HG02571 (cell line): ENCODE measurements around the gene TSR2.
A peak's percentile ranks its signal among the peaks of the same experiment; 100 is the strongest.

Source experiments
- ATAC-seq: cut with Tn5 transposase; IDR thresholded peaks from one replicate; pipeline ENCODE4 v1.9.1; 2021; ENCODE audit warnings: mild to moderate bottlenecking, moderate library complexity; ENCODE audit not compliant: unreplicated experiment

Gene TSR2, protein sequence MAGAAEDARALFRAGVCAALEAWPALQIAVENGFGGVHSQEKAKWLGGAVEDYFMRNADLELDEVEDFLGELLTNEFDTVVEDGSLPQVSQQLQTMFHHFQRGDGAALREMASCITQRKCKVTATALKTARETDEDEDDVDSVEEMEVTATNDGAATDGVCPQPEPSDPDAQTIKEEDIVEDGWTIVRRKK

DNA sequence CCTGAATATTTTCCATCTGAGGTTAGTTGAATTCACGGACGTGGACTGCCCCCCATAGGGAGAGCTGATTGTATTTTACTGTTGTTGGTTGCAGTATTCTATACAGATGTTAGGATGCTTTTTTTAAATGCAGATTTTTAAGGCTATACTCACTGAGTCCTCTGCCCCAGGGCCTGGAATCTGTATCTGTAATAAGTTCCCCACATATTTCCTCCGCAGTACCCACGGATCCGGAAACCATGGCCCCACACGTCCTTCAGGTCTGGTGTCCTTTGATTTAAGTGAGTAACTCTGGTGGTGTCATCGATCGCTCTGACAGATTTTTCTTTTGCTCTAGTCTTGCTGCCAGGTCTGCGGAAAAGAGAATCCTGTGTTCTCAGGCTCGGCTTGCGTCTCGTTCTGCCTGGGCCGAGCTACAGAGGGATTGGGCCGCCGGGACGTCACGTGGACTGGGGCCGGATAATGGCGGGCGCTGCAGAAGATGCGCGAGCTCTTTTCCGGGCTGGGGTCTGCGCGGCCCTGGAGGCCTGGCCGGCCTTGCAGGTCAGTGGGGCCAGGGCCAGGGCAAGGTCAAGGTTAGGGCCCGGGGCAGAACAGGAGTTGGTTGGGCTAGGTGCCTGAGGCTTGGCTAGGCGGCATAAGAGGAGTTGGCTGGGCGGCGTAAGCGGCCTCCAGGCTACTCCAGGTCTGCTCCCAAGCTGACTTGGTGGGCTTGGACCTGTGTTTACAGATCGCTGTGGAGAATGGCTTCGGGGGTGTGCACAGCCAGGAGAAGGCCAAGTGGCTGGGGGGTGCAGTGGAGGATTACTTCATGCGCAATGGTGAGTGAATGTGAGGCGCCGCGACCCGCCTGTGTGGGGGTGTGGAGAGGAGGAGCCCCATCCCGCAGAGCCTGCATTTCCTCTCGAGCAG is at the start of gene TSR2:
Gene TSR2 (plus strand): TSS at position 445 of the 912 bp plus-strand sequence. CDS start 18 bp downstream, at position 463.
- peak; percentile 95 for ATAC-seq

DNA sequence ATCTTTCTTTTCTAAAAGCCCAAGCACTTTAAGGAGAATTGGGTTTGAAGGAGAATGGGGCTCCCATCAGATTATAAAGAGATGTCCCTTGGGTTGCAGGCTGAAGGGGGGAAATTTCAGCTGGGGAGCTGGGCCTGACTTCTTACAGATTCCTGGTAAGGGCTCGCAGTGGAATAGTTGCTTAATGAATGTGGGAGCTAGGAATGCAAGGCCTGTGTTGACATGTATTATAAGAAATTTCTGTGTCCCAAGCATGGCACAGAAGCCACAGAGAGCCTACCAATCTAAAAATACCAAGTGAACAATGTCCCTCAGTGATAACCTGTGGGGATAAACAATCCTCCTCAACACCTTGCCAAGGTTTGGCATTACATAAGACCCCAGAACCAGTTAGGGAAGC is 43.1 kb upstream of the TSR2 start:
- ATAC-seq: no peak

DNA sequence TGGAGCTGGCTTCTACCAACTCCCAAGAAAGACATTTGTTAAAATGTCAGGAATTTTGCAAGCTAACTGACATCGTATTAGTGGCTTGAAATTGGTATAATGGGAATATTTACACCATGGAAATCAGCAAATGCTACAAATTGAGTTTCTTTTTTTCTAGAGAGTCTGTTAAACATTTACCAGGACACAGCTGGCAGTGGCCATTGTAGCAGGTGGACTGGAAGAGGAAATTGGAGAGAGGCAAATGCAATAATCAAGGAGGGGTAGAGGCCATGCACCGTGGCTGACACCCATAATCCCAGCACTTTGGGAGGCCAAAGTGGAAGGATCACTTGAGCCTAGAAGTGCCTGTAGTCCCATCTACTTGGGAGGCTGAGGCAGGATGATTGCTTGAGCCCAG is 32.9 kb upstream of the TSR2 start:
- no peak for ATAC-seq

DNA sequence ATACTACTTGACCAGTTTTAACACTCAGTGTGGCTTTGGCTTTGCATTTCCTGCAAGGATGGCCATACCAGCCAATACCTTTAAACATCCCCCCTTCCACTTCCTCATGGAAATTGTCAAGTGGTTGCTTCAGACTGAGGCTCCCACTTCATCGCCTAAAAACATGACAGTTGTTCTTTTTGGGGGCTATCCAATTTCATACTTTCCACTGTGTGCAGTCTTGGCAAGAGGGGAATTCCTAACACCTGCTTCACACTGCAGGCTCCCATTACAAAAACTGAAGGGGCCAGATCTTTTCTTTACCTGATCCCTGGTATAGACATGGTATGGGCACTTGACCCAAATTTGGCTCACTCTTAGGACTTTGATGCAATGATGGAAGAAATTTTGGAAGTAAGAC is 28.5 kb upstream of the TSR2 start:
- no peak for ATAC-seq

DNA sequence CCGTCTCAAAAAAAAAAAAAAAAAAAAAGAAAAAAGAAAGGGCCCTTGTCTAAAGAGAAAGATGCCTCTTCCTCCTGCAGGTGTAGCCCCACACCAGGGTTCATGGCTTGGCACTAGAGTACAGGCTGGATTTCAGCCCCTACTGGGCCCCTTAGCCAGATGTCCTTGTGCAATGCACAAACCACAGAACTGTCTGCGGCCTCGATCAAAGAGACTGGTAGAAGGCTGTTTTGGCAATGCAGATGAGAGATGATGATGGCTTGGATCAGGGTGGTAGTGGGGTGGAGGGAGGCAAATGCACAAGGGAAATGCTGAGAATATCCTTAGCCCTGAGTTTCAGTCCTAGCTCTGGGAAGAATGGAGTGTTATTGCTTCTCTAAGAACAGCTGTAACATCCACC is 26.5 kb upstream of the TSR2 start:
- ATAC-seq: no peak

DNA sequence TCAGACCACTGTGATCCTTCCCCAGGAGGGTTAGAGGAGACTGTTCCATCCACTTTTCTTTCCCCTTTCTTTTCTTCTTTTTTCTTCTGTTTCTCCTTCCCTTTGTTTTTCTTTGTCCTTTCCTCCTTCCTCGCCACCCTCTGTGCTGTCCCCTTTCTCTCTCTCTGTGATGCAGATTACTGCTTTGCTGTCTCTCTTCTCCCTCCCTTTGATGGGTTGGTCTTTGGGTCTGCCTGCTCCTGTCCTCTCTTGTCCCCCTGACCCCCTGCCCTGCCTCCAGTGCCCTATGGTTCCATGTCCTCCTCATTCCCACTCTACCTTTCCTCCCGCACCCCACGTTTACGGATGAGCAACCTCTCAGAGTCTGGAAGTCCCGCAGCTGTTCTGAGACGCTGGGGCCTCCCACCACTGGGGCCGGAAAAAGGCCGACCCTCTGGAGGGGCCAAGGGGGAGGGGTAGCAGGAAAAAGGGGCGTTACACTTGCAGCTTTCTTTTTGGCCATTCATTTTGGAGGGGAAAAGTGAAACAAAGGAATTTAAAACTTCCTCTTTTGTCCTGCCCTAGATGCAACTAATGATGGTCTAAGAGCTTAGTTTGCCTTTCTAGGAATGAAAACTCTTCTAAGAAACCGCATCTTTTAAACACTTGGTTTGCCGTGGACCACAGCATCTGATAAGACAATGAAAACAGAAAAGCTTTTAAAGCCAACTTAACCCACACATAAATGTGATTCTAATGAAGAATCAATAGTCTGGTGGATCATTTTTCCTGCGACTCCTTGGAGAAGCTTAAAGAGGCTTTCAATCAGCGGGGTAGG is 24.5 kb upstream of the TSR2 start:
- no peak for ATAC-seq

DNA sequence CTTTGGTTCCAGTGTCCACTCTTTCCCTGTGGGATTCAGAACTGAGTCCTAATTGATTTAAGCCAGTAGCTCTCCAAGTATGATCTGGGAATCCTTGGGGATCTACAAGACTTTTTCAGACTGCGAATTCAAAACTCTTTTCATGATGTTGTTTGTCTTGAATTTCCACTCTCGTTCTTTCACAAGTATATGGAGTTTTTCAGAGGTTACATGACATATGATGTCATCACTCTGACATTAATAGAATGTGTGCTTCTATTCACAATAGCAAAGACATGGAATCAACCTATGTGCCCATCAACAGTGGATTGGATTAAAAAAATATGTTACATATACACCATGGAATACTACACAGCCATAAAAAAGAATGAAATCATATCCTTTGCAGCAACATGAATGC is 23.2 kb upstream of the TSR2 start:
- no peak for ATAC-seq

DNA sequence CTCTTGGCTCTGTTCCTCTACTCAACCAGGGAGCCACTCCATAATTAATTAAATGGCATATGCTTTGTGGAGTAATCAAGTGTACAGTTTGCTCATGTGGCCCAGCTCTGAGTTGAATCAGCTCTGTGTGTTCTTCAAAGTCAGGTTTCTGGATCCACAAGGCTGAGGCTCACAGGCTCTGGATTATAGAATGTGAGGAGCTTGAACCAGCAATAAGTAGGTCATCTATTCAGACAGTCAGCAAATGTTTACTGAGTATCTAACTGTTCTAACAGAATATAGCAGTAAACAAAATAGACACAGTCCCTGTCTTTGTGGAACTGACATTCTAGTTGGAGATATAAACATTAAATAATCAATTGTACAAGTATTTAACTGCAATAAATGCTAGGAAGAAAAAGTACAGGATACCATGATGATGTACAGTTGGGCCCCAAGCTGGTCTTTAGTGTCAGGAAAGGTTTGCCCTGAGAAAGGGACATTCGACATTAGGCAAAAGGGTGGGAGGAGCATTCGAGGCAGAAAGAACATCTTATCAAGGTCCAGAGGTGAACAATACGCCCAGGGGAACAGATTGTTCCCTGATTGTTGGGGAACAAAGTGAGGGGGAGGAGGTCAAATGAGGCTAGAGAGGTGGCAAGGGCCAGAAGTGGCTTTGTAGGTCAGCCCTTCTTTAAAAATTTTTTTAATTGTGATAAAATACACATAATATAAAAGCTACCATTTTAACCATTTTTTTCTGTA is 20.5 kb upstream of the TSR2 start:
- no peak for ATAC-seq

DNA sequence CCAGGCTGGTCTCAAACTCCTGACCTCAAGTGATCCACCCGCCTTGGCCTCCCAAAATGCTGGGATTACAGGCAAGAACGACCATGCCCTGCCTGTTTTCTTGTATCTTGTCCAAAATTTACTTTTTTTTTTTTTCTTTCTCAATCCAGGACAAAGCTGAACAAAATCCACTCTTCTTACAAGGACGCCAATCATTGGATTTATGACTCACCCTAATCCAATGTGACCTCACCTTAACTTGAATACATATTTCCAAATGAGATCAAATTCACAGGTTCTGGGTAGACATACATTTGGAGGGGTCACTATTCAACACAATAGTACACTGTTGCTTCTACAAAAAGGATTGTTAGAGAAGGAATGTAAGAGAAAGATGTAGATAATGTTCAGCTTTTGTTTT is 18.0 kb upstream of the TSR2 start:
- ATAC-seq: no peak

DNA sequence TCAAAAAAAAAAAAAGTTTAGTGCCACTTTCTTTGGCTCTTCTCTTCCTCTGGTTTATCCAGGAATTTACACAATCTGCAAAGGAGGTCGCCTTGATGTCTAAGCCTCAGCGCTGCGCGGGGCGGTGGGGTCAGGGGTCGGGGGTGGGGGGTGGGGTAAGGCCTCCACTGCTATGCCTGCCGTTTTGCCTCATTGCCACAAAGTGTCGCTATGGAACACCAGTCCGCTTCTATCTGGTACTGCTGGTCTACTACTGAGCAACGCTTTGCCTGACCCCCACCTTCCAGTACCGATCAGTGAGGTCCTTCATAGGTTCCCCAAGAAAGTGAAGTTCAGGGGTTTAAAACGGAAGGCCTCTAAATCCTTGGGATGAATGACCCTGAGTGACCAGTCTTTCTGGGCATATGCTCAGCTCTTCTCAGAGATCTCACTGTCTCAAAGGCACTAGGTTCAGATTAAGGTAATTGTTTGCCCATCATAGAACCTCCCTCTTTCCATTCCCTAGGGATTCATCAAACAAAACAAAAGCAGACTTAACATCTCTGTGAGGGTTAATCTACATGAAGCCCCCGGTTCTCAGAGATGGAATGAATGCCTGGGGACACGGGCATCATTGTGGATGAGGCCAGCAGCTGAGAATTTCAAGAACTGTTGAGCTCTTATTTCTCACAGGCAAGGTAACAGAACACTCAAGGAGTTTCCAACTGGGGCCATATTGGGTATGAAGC is 16.9 kb upstream of the TSR2 start:
- ATAC-seq: no peak

DNA sequence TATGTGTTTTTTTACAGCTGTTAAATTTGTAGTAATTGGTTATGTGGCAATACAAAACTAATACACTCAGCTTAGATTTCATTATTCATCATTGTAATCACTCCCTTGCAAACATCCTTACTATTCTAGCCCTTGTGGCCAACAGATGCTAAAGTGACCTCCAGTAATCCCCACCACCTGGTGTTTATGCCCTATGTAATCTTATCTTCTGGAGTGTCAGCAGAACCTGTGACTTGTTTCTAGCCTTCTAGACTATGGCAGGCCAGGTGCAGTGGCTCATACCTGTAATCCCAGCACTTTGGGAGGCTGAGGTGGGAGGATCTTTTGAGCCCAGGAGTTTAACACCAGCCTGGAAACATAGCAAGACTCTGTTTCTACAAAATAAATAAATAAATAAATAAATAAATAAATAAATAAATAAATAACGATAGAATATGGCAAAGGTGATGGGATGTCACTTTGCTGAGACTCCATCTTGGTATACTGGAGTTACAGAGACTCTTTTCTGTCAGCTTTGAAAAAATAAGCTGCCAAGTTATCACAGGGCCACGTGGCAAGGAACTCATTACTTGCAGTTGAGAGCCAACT is 12.3 kb upstream of the TSR2 start:
- no peak for ATAC-seq

DNA sequence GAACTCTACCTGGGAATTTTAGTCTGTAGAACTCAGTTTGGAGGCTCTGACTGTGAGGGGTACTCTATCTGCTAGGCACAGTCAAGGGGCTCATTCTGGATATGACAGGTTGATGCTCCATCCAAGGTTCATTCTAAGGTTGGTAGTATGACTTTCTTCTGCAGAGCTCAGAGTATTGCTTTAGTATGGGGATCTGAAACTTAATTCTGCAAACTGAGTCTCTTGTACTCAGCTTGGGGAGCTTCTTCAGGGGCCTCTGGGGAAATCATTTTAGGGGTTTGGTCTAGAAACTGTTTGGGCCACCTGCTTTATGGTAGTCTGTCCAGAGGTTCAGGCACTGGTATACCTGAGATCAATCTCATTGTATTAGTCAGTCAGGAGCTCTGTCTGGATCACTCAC is 9.7 kb upstream of the TSR2 start:
- no peak for ATAC-seq

DNA sequence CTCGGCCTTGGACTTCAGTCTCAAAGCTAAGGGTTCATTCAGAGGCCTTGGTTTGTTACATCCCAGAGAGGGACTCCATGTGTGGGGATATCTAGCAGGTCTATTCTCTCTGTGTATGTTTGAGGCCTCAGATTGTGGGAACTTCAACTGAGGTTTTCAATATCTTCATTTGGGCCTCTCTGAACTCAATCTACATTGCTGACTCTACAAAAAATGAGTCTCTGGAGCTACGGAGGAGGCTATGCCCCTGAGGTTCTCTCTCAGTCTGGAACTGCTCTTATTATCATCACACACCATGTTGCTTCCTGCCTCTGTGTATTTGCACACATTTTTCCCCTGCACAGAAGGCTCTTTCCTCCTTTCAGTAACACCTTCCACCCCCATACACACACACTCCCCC is 5.1 kb upstream of the TSR2 start:
- no peak for ATAC-seq

DNA sequence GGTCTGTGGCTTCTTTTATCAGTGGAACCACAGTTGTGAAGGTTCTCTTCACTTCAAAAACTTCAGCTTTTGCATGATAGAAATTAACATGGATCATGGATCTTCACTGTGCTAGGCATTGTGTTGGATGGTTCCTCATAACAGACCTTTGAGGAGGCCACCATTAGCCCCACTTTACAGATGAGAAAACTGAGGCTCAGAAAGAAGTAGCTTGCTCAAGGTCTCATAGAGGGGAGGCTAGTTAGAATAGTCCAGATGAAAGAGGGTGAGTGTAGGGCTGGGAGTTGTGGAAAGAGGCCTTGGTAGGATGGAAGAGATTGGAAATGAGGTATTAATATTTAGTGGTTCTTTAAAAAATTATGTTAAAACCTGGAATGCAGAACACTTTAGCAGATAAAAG is 2.6 kb downstream of the TSR2 start:
- ATAC-seq: no peak

DNA sequence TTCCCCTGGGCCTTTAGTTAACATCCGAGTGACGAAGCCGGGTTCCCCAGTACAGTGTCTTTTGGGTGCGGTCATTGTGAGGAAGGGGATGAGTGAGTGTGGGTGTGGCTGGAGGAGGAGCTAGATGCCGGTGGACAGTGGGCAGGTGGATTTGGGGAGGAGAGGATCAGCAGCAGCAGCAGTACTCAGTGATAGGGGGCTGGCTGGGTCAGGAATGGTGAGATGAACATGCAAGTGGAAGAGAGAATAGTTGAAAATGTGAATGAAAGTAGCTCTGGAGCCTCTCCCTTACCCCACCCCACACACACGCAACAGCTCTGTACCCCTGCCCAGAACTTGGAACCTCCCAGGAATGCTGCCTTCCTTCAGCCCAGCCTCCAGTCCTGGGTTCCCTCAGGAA is 4.5 kb downstream of the TSR2 start:
- ATAC-seq: no peak

DNA sequence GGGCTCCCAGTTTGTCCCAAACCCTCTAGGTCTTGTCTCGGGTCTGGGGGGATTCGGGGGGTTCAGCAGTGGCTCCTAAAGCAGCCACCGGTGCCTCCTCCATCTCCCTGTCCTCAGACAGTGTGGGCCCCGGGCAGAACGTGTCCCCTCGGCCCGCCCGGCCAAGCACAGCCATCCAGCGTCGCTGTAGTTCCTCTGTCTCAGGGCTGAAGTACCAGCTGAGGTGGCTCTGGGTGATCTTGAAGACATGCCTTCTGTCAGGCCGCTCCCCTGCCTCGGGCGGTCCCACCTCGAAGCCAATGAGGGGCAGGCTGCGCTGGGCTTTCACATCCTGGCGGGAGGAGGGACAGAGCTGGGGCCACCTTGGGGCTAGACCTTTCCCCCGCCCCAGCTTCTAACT is 5.9 kb downstream of the TSR2 start:
- no peak for ATAC-seq

DNA sequence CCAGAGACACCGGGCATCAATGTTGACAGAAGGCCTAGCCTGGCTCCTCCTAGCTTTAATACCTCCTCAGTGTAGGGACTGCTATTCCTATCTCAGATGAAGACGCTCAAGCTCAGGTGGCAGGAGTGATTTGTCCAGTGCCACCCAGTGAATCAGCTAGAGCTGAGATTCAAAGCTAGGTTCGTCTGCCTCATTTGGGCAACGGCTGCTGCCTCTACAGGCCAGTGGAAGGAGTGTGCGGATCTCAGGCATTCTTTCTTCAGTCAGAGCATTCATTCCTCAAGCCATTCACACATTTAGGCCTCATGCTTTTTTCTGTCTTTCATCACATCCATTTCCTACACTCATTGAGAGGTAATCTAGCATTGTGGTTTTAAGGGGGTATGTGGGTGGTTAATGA is 7.3 kb downstream of the TSR2 start:
- no peak for ATAC-seq

DNA sequence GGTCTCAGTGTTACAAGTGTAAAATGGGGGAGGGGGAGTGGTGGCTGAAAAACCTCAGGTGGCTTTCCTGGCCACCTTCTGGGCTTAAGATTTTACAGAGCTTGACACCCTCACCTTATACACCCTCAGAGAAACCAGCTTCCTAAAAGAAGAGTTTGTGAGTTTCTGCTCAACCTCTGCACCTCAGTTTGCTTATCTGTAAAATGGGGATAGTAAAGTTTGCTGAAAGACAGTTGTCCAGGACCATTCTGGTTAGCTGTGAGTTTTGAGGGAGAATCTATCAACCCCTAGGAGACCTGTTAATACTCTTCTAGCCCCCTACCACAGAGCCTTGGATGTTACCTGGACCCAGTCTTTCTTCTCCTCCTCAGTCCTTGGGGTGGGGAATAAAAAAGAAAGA is 9.7 kb downstream of the TSR2 start:
- ATAC-seq: no peak

DNA sequence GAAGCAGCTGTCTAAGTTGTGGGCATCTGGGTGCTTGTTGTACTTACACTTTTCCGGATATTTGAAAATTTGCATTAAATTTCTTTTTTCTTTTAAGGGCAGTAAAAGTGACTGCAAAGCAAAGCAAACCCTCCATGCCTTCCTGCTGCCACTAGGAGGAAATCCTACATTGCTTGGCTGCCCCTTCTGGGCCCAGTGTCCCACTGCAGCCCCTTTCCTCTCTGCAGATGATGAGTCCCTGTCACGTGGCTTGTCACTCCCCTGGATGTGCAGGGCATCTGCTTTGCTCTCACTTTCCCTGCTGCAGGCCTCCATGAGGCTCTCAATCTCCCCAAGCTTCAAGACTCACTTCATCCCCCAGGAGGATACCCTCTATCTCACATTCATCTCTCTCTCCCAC is 12.7 kb downstream of the TSR2 start:
- no peak for ATAC-seq
